OCI-M1 (cell line): ENCODE measurements around the gene MFSD6.

Experiments used
- DNase-seq: peaks from one replicate; lab custom pipeline; 2025; lab: John Stamatoyannopoulos, UW

The MFSD6 gene

GRCh38 chr2:190532581-190532980, 124.4 kb downstream of the MFSD6 start:
- no peak for DNase-seq

GRCh38 chr2:190533175-190533967, 125.2 kb downstream of the MFSD6 start:
- peak; percentile 50 for DNase-seq

GRCh38 chr2:190533968-190534309, 125.8 kb downstream of the MFSD6 start:
- DNase-seq: peak; percentile 63

- peak; percentile 89 for DNase-seq
These were observed 126.4 kb downstream of the MFSD6 start, which contains the start of gene NEMP2 for GRCh38 chr2:190534310-190535120. NEMP2 (minus strand) TSS chr2:190534722; CDS start chr2:190534655, 67 bp downstream.

GRCh38 chr2:190535121-190535439, 126.9 kb downstream of the MFSD6 start:
- DNase-seq: no peak

- peak; percentile 55 for DNase-seq
These were observed 127.4 kb downstream of the MFSD6 start for GRCh38 chr2:190535586-190535985.

GRCh38 chr2:190537765-190538164, 129.6 kb downstream of the MFSD6 start:
- DNase-seq: no peak

- DNase-seq: no peak
These were observed 130.0 kb downstream of the MFSD6 start for GRCh38 chr2:190538201-190538600.

- peak; percentile 51 for DNase-seq
These were observed 131.9 kb downstream of the MFSD6 start for GRCh38 chr2:190540048-190540447.

GRCh38 chr2:190545093-190545492, 136.9 kb downstream of the MFSD6 start:
- DNase-seq: no peak

GRCh38 chr2:190545555-190546385, 137.6 kb downstream of the MFSD6 start:
- DNase-seq: no peak

- no peak for DNase-seq
These were observed 138.6 kb downstream of the MFSD6 start for GRCh38 chr2:190546734-190547133.

GRCh38 chr2:190547886-190548285, 139.7 kb downstream of the MFSD6 start:
- no peak for DNase-seq

GRCh38 chr2:190550137-190550536, 142.0 kb downstream of the MFSD6 start:
- no peak for DNase-seq
